Measurements from ENCODE around the gene FER. TPM values are rescaled to one million over a fixed set of nuclear protein-coding genes. Genes with fewer than 3 reads are reported as not detected.

Gene FER
- polyA plus RNA-seq, 3 donors: 2.4 to 14.7 (median 6.2) TPM

GRCh38 chr5:109186759-109187158, 439.1 kb downstream of the FER start:
- Mint-ChIP-seq H3K27ac (no peak overlapping the region), H3K9me3 (peaks cover 0 to 6% (median 2%) of the 10 kb centered on the region in 7 donors), H3K4me3 (no peak overlapping the region), H3K4me1 (peaks cover 3% of the 10 kb centered on the region), H3K36me3 (peaks cover 19 to 21% of the 10 kb centered on the region in 2 donors), H3K27me3 (ENCODE audit: low read depth in 3 of 3) (peaks cover 0 to 2% (median 0%) of the 10 kb centered on the region in 3 donors)
- no peak for TF ChIP-seq CTCF (IDR thresholded peaks at IDR 0.05)
- Histone ChIP-seq H3K27me3 (ENCODE audit: control insufficient read depth in 2 of 2, insufficient read depth in 2 of 2, low read length in 2 of 2) (no peaks in the 10 kb centered on the region), H3K9ac (ENCODE audit: insufficient read depth, low read length, poor library complexity, severe bottlenecking) (no peak overlapping the region), H3K4me3 (replicated peaks in 1 of 3; ENCODE audit: low read depth in 2 of 3, low read length in 3 of 3) (no peak overlapping the region), H3K27ac (ENCODE audit: low read depth in 1 of 2, low read length in 2 of 2) (no peak overlapping the region), H3K36me3 (replicated peaks in 1 of 2; ENCODE audit: control insufficient read depth in 1 of 2, insufficient read depth in 2 of 2, low read length in 2 of 2) (peaks cover 5 to 22% of the 10 kb centered on the region in 2 donors), H3K4me2 (replicated peaks; ENCODE audit: extremely low read depth, low read length, poor library complexity, severe bottlenecking) (no peak overlapping the region), H4K20me1 (ENCODE audit: insufficient read depth, low read length) (no peaks in the 10 kb centered on the region), H3K4me1 (ENCODE audit: control insufficient read depth in 1 of 2, insufficient read depth in 2 of 2, low read length in 2 of 2) (peaks cover 0 to 4% of the 10 kb centered on the region in 2 donors), H2AFZ (ENCODE audit: insufficient read depth, low read depth, low read length, poor library complexity, severe bottlenecking) (no peak overlapping the region), H3K79me2 (ENCODE audit: insufficient read depth, low read length) (no peaks in the 10 kb centered on the region), H3K9me3 (replicated peaks in 1 of 2; ENCODE audit: control insufficient read depth in 1 of 2, insufficient read depth in 1 of 2, low read length in 2 of 2) (no peaks in the 10 kb centered on the region)
- intact Hi-C loops (cut with micrococcal nuclease): no loop called here
- WGBS (ENCODE audit: insufficient coverage): no CpG with 5 or more reads among the region's 3 CpGs
- DNase-seq: no peak

- H3K27ac ChIP-seq (ENCODE audit: low read depth in 1 of 2, low read length in 2 of 2): no peak overlapping the region
- H3K27me3 ChIP-seq (ENCODE audit: control insufficient read depth in 2 of 2, insufficient read depth in 2 of 2, low read length in 2 of 2): no peaks in the 10 kb centered on the region
- H3K27me3 Mint-ChIP-seq (ENCODE audit: low read depth in 3 of 3): peaks cover 0 to 2% (median 0%) of the 10 kb centered on the region in 3 donors
- no CpG with 5 or more reads among the region's 2 CpGs for WGBS (ENCODE audit: insufficient coverage)
- no peak for TF ChIP-seq CTCF (IDR thresholded peaks at IDR 0.05)
- H3K36me3 ChIP-seq (replicated peaks in 1 of 2; ENCODE audit: control insufficient read depth in 1 of 2, insufficient read depth in 2 of 2, low read length in 2 of 2): peaks cover 5 to 22% of the 10 kb centered on the region in 2 donors
- no peaks in the 10 kb centered on the region for H4K20me1 ChIP-seq (ENCODE audit: insufficient read depth, low read length)
- no peak overlapping the region for H3K4me3 ChIP-seq (replicated peaks in 1 of 3; ENCODE audit: low read depth in 2 of 3, low read length in 3 of 3)
- peaks cover 0 to 4% of the 10 kb centered on the region in 2 donors for H3K4me1 ChIP-seq (ENCODE audit: control insufficient read depth in 1 of 2, insufficient read depth in 2 of 2, low read length in 2 of 2)
- peaks cover 3% of the 10 kb centered on the region for H3K4me1 Mint-ChIP-seq
- H3K36me3 Mint-ChIP-seq: peaks cover 14 to 17% of the 10 kb centered on the region in 2 donors
- no peak overlapping the region for H3K4me3 Mint-ChIP-seq
- H3K9me3 ChIP-seq (replicated peaks in 1 of 2; ENCODE audit: control insufficient read depth in 1 of 2, insufficient read depth in 1 of 2, low read length in 2 of 2): no peaks in the 10 kb centered on the region
- no peak for DNase-seq
- no peak overlapping the region for H3K27ac Mint-ChIP-seq
- no peak overlapping the region for H3K4me2 ChIP-seq (replicated peaks; ENCODE audit: extremely low read depth, low read length, poor library complexity, severe bottlenecking)
- intact Hi-C loops (cut with micrococcal nuclease): no loop called here
- no peak overlapping the region for H3K9ac ChIP-seq (ENCODE audit: insufficient read depth, low read length, poor library complexity, severe bottlenecking)
- H3K9me3 Mint-ChIP-seq: no peaks in the 10 kb centered on the region
- no peak overlapping the region for H2AFZ ChIP-seq (ENCODE audit: insufficient read depth, low read depth, low read length, poor library complexity, severe bottlenecking)
- H3K79me2 ChIP-seq (ENCODE audit: insufficient read depth, low read length): no peaks in the 10 kb centered on the region
These were observed 443.5 kb downstream of the FER start for GRCh38 chr5:109191153-109191558.

Data from CD14-positive monocyte (primary cell).